H1 (cell line): ENCODE results near the gene OXLD1.

Source experiments
- YY1 ChIP-seq: IDR thresholded peaks from 2 replicates; pipeline ENCODE4 v1.6.1; 2011; ENCODE audit warnings: low read depth, mild to moderate bottlenecking, low read length
- TF ChIP-seq, protein P1 (sequence below), 3 experiments: IDR thresholded peaks; 1 replicate in 2 of 3; 2 replicates in 1 of 3; pipeline versions ENCODE4 v1.5.1 to v1.6.1; 2011; ENCODE audit warnings: low read length in 3 of 3, mild to moderate bottlenecking in 3 of 3, inconsistent platforms in 2 of 3, low read depth in 1 of 3, moderate library complexity in 1 of 3; ENCODE audit not compliant: insufficient read depth in 1 of 3; ENCODE audit errors: control extremely low read depth in 1 of 3

- no peak for TF ChIP-seq YY1
- TF ChIP-seq, protein P1, sequence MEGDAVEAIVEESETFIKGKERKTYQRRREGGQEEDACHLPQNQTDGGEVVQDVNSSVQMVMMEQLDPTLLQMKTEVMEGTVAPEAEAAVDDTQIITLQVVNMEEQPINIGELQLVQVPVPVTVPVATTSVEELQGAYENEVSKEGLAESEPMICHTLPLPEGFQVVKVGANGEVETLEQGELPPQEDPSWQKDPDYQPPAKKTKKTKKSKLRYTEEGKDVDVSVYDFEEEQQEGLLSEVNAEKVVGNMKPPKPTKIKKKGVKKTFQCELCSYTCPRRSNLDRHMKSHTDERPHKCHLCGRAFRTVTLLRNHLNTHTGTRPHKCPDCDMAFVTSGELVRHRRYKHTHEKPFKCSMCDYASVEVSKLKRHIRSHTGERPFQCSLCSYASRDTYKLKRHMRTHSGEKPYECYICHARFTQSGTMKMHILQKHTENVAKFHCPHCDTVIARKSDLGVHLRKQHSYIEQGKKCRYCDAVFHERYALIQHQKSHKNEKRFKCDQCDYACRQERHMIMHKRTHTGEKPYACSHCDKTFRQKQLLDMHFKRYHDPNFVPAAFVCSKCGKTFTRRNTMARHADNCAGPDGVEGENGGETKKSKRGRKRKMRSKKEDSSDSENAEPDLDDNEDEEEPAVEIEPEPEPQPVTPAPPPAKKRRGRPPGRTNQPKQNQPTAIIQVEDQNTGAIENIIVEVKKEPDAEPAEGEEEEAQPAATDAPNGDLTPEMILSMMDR (IDR thresholded peaks at IDR 0.05; ENCODE audit: control extremely low read depth in 1 of 3, insufficient read depth in 1 of 3, low read depth in 1 of 3, low read length in 3 of 3): no peak
Measured at GRCh38 chr17:81690549-81690948, 24.1 kb upstream of the OXLD1 start.
